CD8-positive, alpha-beta memory T cell (primary cell): ENCODE data around the gene PDE4C. TPM values are rescaled to one million over a fixed set of nuclear protein-coding genes. Genes with fewer than 3 reads are reported as not detected.

Experiments
- CTCF ChIA-PET: fragments of 350-600 bp; sonication (Branson Sonifier 250); formaldehyde crosslinking; loops from one replicate; lab custom pipeline; 2021; ENCODE audit warnings: antibody characterized with exemption; lab: Charles Lee
- POLR2A ChIA-PET: fragments of 350-600 bp; sonication (Branson Sonifier 250); formaldehyde crosslinking; loops from one replicate; lab custom pipeline; 2021; ENCODE audit warnings: antibody characterized with exemption; lab: Charles Lee
- DNase-seq, 5 donors: peaks; one replicate each; pipeline versions ENCODE4 v3.0.0 to v3.0.0-alpha.2; 2020 to 2022; ENCODE audit warnings: mixed read lengths in 1 of 5
- H3K27ac ChIP-seq: one replicate; pipeline ENCODE4 v1.7.0; 2013; ENCODE audit warnings: low read depth, mild to moderate bottlenecking, low read length, moderate library complexity
- H3K27me3 ChIP-seq: 2 replicates; pipeline ENCODE4 v1.7.0; 2013; ENCODE audit warnings: low read length, mild to moderate bottlenecking; ENCODE audit not compliant: insufficient read depth, poor library complexity, severe bottlenecking
- H3K36me3 ChIP-seq: 2 replicates; pipeline ENCODE4 v1.7.0; 2013; ENCODE audit warnings: mild to moderate bottlenecking, low read length, moderate library complexity; ENCODE audit not compliant: insufficient read depth
- H3K4me1 ChIP-seq: 2 replicates; pipeline ENCODE4 v1.7.0; 2013; ENCODE audit warnings: mild to moderate bottlenecking, low read length, moderate library complexity; ENCODE audit not compliant: insufficient read depth
- H3K4me3 ChIP-seq: 2 replicates; pipeline ENCODE4 v1.7.0; 2013; ENCODE audit warnings: mild to moderate bottlenecking, low read length
- H3K9me3 ChIP-seq: 2 replicates; pipeline ENCODE4 v1.7.0; 2013; ENCODE audit warnings: mild to moderate bottlenecking, low read length
- H3K27ac Mint-ChIP-seq, 8 donors: one replicate each; pipeline ENCODE4 v1.8.0; 2020 to 2021; ENCODE audit warnings: mixed read lengths in 8 of 8, mild to moderate bottlenecking in 6 of 8, inconsistent platforms in 3 of 8, moderate library complexity in 3 of 8
- H3K27me3 Mint-ChIP-seq, 2 donors: one replicate each; pipeline ENCODE4 v1.8.0; 2020 to 2021; ENCODE audit warnings: mixed read lengths in 2 of 2, mild to moderate bottlenecking in 1 of 2, moderate library complexity in 1 of 2
- H3K36me3 Mint-ChIP-seq, 3 donors: one replicate each; pipeline ENCODE4 v1.8.0; 2020 to 2021; ENCODE audit warnings: mixed read lengths in 3 of 3, inconsistent platforms in 1 of 3, mild to moderate bottlenecking in 1 of 3
- H3K4me1 Mint-ChIP-seq, 3 donors: one replicate each; pipeline ENCODE4 v1.8.0; 2020 to 2021; ENCODE audit warnings: mixed read lengths in 3 of 3, inconsistent platforms in 1 of 3, mild to moderate bottlenecking in 1 of 3
- H3K4me3 Mint-ChIP-seq, 7 donors: one replicate each; pipeline ENCODE4 v1.8.0; 2020 to 2021; ENCODE audit warnings: mixed read lengths in 7 of 7, mild to moderate bottlenecking in 6 of 7, moderate library complexity in 4 of 7, inconsistent platforms in 2 of 7
- H3K9me3 Mint-ChIP-seq, 5 donors: one replicate each; pipeline ENCODE4 v1.8.0; 2020 to 2022; ENCODE audit warnings: mixed read lengths in 5 of 5, mild to moderate bottlenecking in 3 of 5, moderate library complexity in 2 of 5, inconsistent platforms in 1 of 5
- polyA plus RNA-seq: library from polyadenylated mRNA; unstranded; fragments of 300-500 nt; fragmentation: Illumina TruSeq; gene quantifications from one replicate; pipeline ENCODE4 v1.2.3, GENCODE V29; 2021
- total RNA-seq, 2 experiments: library from RNA; stranded (reverse); gene quantifications; one replicate each; pipeline ENCODE4 v1.2.3, GENCODE V29; 2021

The PDE4C gene
- total and polyA plus RNA-seq, 3 experiments from 2014 or later, result not detected

DNA sequence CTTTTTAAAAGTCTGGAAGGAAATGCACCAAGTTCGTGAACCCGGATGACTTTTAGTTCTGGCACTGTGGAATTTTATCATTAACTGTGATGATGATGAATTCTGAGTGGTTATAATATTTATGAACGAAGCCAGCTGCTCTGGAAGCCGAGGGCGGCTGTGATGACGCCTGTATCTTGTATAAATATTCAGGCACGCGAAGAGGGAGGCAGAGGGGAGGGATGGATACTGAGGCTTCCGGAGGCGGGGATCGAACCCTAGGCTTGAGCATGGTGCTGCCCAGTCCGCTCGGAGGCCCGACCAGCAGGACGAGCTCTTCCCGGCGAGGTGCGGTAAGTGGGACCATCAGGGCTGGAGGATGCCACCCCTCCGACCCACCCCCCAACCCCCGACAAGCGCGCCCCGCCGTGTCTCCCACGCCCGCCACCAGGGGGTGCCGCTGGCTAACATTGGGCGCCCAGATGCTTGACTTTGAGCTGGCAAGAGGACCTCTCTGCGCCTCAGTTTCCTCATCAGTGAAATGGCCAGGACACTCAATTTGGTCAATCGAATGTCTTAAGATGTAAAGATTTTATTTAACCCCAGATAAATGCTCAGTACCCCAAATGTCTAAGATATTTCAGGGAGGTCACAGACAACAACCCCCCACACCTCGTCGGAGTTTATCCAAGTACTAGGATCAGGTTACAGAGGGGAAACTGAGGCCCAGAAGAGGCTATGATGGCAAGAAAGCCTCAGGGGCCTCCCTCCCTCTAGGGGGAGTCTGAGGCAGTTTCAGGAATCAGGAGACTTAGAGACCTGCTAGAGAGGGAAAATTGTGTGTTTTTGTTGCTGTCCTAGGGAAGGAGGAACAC, 17.9 kb downstream of the PDE4C start:
- no peaks in the 10 kb centered on the region for H3K9me3 Mint-ChIP-seq
- peak in 3 of 5 donors; percentile 31 to 53 (median 31) for DNase-seq
- H3K9me3 ChIP-seq, result no peaks in the 10 kb centered on the region
- ChIA-PET POLR2A (no interaction called here), CTCF (interaction anchor here (0.6 to 10.9 kb wide), 4 partner anchors 15 to 120 kb away, joined by 3 to 116 read pairs (median 5); partner anchors contain the start of gene MPV17L2)
- H3K36me3 Mint-ChIP-seq, result peaks cover 0 to 5% (median 0%) of the 10 kb centered on the region in 3 donors
- peaks cover 5% of the 10 kb centered on the region for H3K27me3 ChIP-seq
- H3K27ac Mint-ChIP-seq, result no peak overlapping the region
- H3K4me1 ChIP-seq, result peaks cover 9% of the 10 kb centered on the region
- peaks cover 9 to 13% of the 10 kb centered on the region in 2 donors for H3K27me3 Mint-ChIP-seq
- H3K4me3 Mint-ChIP-seq, result no peak overlapping the region
- no peak overlapping the region for H3K27ac ChIP-seq
- H3K36me3 ChIP-seq, result no peaks in the 10 kb centered on the region
- no peak overlapping the region for H3K4me3 ChIP-seq
- peaks cover 8 to 18% (median 9%) of the 10 kb centered on the region in 3 donors for H3K4me1 Mint-ChIP-seq

DNA sequence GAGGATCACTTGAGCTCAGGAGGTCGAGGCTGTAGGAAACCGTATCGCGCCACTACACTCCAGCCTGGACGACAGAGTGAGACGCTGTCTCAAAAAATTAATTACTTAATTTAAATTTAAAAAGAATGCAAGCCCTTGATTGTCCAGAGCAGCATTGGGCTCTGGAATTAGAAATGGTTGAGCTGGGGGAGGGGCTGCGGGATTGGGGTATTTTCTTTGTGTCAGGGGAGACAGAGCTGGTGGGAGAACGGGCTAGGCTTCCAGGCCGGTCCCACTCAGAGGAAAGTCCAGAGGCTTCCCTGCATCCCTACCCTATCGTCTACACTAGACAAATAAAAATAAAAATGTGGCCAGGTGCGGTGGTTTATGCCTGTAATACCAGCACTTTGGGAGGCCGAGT, 20.2 kb downstream of the PDE4C start:
- peak overlapping the region; percentile 78 for H3K27ac ChIP-seq
- H3K9me3 Mint-ChIP-seq, result no peaks in the 10 kb centered on the region
- no peak for DNase-seq
- H3K27me3 Mint-ChIP-seq, result peaks cover 8% of the 10 kb centered on the region in 2 donors
- peaks cover 17% of the 10 kb centered on the region for H3K4me1 ChIP-seq
- ChIA-PET POLR2A (interaction anchor here (1.4 to 3.4 kb wide), 2 partner anchors 74 to 213 kb away, joined by 4 to 41 read pairs; partner anchors contain the start of genes JUND and SSBP4), CTCF (interaction anchor here (0.8 to 10.9 kb wide), 7 partner anchors 13 to 205 kb away, joined by 3 to 116 read pairs (median 10); partner anchors contain the start of gene MPV17L2)
- H3K27ac Mint-ChIP-seq, result no peak overlapping the region
- no peak overlapping the region for H3K4me3 Mint-ChIP-seq
- H3K9me3 ChIP-seq, result no peaks in the 10 kb centered on the region
- H3K27me3 ChIP-seq, result peaks cover 5% of the 10 kb centered on the region
- peaks cover 0 to 10% (median 2%) of the 10 kb centered on the region in 3 donors for H3K36me3 Mint-ChIP-seq
- H3K4me1 Mint-ChIP-seq, result peaks cover 16 to 36% (median 22%) of the 10 kb centered on the region in 3 donors
- no peak overlapping the region for H3K4me3 ChIP-seq
- no peaks in the 10 kb centered on the region for H3K36me3 ChIP-seq

DNA sequence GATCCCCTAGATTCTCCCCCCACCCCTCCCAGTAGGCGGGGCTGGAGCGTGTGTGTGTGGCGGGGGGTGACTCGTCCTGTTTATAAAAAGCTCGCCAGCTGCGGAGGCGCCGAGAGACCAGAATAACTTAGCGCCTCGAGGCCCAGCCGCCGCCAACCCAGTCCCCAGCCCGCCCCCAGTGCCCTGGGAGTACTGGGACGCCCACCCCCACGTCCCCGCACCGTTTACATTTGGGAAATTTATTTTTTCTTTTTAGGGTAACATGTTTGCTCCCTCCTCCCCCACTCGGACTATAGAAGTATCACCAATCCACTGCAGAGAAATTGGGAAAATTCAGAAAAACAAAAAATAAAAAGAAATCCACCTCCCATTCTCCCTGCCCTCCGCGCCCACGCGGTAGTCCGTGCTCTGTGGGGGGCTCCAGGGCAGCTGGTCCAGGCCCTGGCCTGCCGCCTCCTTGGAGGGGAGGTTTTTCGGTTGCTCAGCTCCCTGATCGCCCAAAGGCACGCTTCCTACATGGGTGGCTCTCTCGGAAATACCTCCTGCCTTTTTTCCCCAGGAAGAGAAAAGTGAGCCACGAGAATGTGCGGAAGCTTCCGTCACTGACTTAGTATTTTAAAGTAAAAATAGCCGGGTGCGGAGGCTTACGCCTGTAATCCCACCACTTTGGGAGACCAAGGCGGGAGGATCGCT, 20.9 kb downstream of the PDE4C start:
- H3K4me1 Mint-ChIP-seq, result peaks cover 16 to 36% (median 22%) of the 10 kb centered on the region in 3 donors
- POLR2A ChIA-PET, result interaction anchor here (0.6 to 3.4 kb wide), 4 partner anchors 13 to 214 kb away, joined by 3 to 41 read pairs (median 15); partner anchors contain the start of genes JUND, MPV17L2 and SSBP4
- H3K36me3 ChIP-seq, result peaks cover under 1% of the 10 kb centered on the region
- peak overlapping the region in 5 of 8 donors; percentile 40 to 98 (median 81) for H3K27ac Mint-ChIP-seq
- H3K9me3 ChIP-seq, result no peaks in the 10 kb centered on the region
- CTCF ChIA-PET, result interaction anchor here (0.8 to 10.9 kb wide), 9 partner anchors 12 to 346 kb away, joined by 3 to 116 read pairs (median 3); partner anchors contain the start of genes JUND, MPV17L2 and RPL18A
- H3K9me3 Mint-ChIP-seq, result no peaks in the 10 kb centered on the region
- peak in 4 of 5 donors; percentile 27 to 76 (median 36) for DNase-seq
- peak overlapping the region; percentile 78 for H3K27ac ChIP-seq
- peaks cover 17% of the 10 kb centered on the region for H3K4me1 ChIP-seq
- peak overlapping the region; percentile 59 for H3K4me3 ChIP-seq
- peaks cover 0 to 11% (median 2%) of the 10 kb centered on the region in 3 donors for H3K36me3 Mint-ChIP-seq
- peaks cover 5% of the 10 kb centered on the region for H3K27me3 ChIP-seq
- H3K4me3 Mint-ChIP-seq, result peak overlapping the region; percentile 93 to 98 (median 96)
- H3K27me3 Mint-ChIP-seq, result peaks cover 6% of the 10 kb centered on the region in 2 donors

DNA sequence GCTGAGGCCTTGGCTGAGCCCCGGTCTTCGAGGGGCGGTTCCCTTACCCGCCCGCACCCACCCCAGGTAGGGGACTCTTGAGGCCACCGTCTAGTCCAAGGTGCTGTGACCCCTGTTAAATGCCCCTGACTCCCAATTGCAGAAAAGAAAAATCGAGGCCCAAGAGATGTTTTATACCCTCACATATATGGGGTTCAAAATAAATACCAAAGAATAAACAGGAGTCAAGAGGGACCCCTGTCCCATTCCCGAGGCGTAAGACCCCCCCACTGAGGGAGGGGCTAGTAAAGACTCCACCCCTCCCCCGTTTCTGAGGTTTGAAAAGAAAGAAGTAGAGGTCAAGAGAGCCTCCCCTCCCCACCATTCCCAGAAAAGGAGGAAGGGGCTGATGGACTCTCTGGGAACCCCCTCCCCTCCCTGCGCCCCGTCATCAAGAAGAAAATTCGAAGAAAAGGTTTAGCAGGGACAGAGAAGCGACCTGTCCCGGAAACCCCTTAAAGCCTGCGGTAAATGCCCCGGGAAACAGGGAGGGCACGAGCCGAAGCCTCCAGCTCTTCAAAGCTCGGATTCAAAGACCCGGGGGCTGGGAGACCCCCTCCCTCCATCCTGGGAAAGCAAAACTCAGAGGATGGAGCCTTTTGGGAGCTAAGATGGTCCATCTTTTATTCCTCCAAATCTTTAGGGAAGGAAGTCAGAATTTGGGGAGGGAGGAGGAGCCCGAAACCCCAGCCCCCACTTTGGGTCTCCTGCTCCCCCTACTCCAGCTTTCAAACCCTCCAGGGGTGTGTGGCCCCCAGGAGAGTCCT, 21.6 kb downstream of the PDE4C start:
- peak overlapping the region; percentile 59 for H3K4me3 ChIP-seq
- Mint-ChIP-seq H3K4me1 (peaks cover 16 to 36% (median 22%) of the 10 kb centered on the region in 3 donors), H3K27ac (peak overlapping the region; percentile 66 to 99 (median 97)), H3K4me3 (peak overlapping the region; percentile 93 to 98 (median 96)), H3K27me3 (peaks cover 6% of the 10 kb centered on the region in 2 donors), H3K9me3 (no peaks in the 10 kb centered on the region), H3K36me3 (peaks cover 0 to 14% (median 2%) of the 10 kb centered on the region in 3 donors)
- no peaks in the 10 kb centered on the region for H3K9me3 ChIP-seq
- H3K4me1 ChIP-seq, result peaks cover 17% of the 10 kb centered on the region
- CTCF ChIA-PET, result interaction anchor here (0.6 to 10.9 kb wide), 9 partner anchors 11 to 345 kb away, joined by 3 to 116 read pairs (median 3); partner anchors contain the start of genes ARRDC2, JUND, MPV17L2 and RPL18A
- POLR2A ChIA-PET, result interaction anchor here (0.6 to 3.4 kb wide), 9 partner anchors 10 to 272 kb away, joined by 3 to 41 read pairs (median 4); partner anchors contain the start of genes CCDC124, JUND, MPV17L2 and SSBP4
- peaks cover 4% of the 10 kb centered on the region for H3K36me3 ChIP-seq
- peak overlapping the region; percentile 78 for H3K27ac ChIP-seq
- peaks cover 5% of the 10 kb centered on the region for H3K27me3 ChIP-seq
- DNase-seq, result no peak

DNA sequence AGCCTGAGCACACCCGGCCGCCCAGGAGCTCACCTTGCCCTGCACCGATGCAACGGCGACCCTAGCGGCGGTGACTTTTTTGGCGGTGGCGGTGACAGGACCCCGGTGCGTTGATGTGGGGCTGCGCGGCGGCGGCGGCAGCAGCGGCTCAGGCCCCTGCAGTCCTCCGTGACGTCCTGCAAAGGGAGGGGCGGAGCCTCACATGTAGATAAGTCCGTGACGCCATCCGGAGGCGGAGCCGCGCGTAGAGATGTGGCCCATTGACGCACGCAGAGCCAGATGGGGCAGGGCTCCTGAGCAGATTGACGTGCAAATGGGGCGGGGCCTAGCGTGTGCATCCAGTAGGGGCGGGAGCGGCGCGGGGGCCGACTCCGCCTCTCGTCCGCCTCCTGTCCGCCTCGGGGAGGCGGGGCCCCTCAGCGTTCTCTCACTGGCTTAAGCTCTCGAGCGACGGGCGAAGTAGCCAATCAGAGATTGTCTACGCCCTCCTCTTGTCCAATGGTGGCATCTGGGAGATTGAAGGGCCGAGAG, 22.3 kb downstream of the PDE4C start, which contains the start of gene RAB3A:
TSS of gene RAB3A (minus strand) at position 180 of the 531 bp plus-strand sequence. CDS start 1,302 bp downstream, outside the sequence.
- POLR2A ChIA-PET, result interaction anchor here (0.6 to 3.4 kb wide), 7 partner anchors 9 to 271 kb away, joined by 3 to 41 read pairs (median 5); partner anchors contain the start of genes CCDC124, JUND and MPV17L2
- CTCF ChIA-PET, result interaction anchor here (0.6 to 10.9 kb wide), 6 partner anchors 11 to 196 kb away, joined by 3 to 116 read pairs (median 9); partner anchors contain the start of genes ARRDC2 and MPV17L2
- H3K4me3 Mint-ChIP-seq, result peak within 1 kb of the TSS; percentile 93 to 98 (median 96)

DNA sequence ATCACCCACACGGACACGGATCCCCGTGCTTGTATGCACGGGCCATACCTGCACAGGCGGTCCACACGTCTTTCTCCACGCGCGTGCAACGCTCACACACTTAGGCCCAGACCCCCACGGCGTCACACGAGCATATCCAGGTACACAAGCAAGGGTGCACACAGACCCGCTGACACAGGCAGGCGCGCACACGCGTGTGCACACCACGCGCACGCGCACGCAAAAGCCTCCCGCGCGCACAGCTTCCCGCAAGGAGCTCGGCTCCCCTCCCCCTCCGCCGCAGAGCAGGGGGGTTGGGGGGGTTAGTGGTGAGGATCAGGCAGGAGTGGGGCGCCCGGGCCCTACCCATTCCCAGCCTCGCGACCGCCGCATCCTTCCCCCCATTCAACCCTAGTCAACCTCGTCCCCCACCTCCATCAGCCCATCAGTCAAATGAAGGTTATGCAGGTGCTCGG, 22.8 kb downstream of the PDE4C start:
- H3K9me3 Mint-ChIP-seq, result no peaks in the 10 kb centered on the region
- H3K27ac Mint-ChIP-seq, result peak overlapping the region; percentile 71 to 98 (median 94)
- no peak overlapping the region for H3K27ac ChIP-seq
- peak overlapping the region; percentile 91 to 98 (median 96) for H3K4me3 Mint-ChIP-seq
- peaks cover under 1 to 22% (median 2%) of the 10 kb centered on the region in 3 donors for H3K36me3 Mint-ChIP-seq
- ChIA-PET POLR2A (interaction anchor here (1.0 to 3.4 kb wide), 5 partner anchors 9 to 271 kb away, joined by 3 to 41 read pairs (median 6); partner anchors contain the start of genes CCDC124, JUND and MPV17L2), CTCF (interaction anchor here (0.6 to 10.9 kb wide), 6 partner anchors 10 to 195 kb away, joined by 3 to 116 read pairs (median 9); partner anchors contain the start of genes ARRDC2 and MPV17L2)
- peaks cover 4% of the 10 kb centered on the region for H3K36me3 ChIP-seq
- H3K4me3 ChIP-seq, result peak overlapping the region; percentile 94
- H3K27me3 Mint-ChIP-seq, result peaks cover under 1 to 1% of the 10 kb centered on the region in 2 donors
- H3K9me3 ChIP-seq, result no peaks in the 10 kb centered on the region
- DNase-seq, result peak in 2 of 5 donors; percentile 39 to 77
- H3K4me1 Mint-ChIP-seq, result peaks cover 16 to 36% (median 22%) of the 10 kb centered on the region in 3 donors
- H3K27me3 ChIP-seq, result peaks cover under 1% of the 10 kb centered on the region
- peaks cover 17% of the 10 kb centered on the region for H3K4me1 ChIP-seq

More for the DNA sequence above, 22.3 kb downstream of the PDE4C start, which contains the start of gene RAB3A:
- H3K9me3 ChIP-seq, result no peaks in the 10 kb centered on the region
- peak within 1 kb of the TSS; percentile 78 for H3K27ac ChIP-seq
- H3K4me3 ChIP-seq, result peak within 1 kb of the TSS; percentile 94
- no peaks in the 10 kb centered on the region for H3K9me3 Mint-ChIP-seq
- peaks cover 17% of the 10 kb centered on the region for H3K4me1 ChIP-seq
- peaks cover 0 to 17% (median 2%) of the 10 kb centered on the region in 3 donors for H3K36me3 Mint-ChIP-seq
- H3K27ac Mint-ChIP-seq, result peak within 1 kb of the TSS; percentile 81 to 99 (median 97)
- peaks cover 4% of the 10 kb centered on the region for H3K36me3 ChIP-seq
- peaks cover 16 to 36% (median 22%) of the 10 kb centered on the region in 3 donors for H3K4me1 Mint-ChIP-seq
- peaks cover 3 to 6% of the 10 kb centered on the region in 2 donors for H3K27me3 Mint-ChIP-seq
- peaks cover 5% of the 10 kb centered on the region for H3K27me3 ChIP-seq
- DNase-seq, result peak; percentile 99 to 100 (median 99)
